ENCODE results near the gene PRRC1. TPM values are rescaled to one million over a fixed set of nuclear protein-coding genes. Genes with fewer than 3 reads are reported as not detected.

PRRC1 gene
- total RNA-seq, 1 donor, result 91.6 TPM

DNA sequence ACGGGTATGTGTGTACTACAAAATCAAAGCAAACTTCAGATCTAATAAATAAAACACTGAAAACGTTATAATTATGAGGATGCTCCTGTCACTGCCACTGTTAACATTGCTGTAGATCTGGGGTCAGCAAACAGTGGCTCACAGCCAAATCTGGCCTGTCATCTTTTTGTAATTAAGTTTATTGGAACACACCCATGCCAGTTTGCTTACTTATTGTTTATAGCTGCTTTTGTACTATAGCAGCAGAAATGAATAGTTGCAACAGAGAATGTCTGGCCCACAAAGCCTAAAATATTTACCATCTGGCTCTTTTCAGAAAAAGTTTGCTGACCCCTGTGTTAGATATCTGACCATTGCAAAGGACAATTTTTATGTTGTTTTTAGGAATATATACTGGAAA is 32.1 kb downstream of the PRRC1 start:
- H3K27me3 ChIP-seq (ENCODE audit: insufficient read depth, low read length), result no peaks in the 10 kb centered on the region
- no peak overlapping the region for H3K4me3 ChIP-seq (ENCODE audit: insufficient read depth, low read length)
- peaks cover 15% of the 10 kb centered on the region for H3K79me2 ChIP-seq (ENCODE audit: insufficient read depth, low read length)
- H3K4me2 ChIP-seq (ENCODE audit: insufficient read depth, low read length), result no peak overlapping the region
- H3K36me3 ChIP-seq (ENCODE audit: insufficient read depth, low read length), result peaks cover 55% of the 10 kb centered on the region
- DNase-seq (ENCODE audit: insufficient read length, low spot score, missing footprints), result no peak
- H3K4me1 ChIP-seq (ENCODE audit: insufficient read depth, low read length), result no peaks in the 10 kb centered on the region
- no peak overlapping the region for H2AFZ ChIP-seq (ENCODE audit: low read length)
- peaks cover 6% of the 10 kb centered on the region for H4K20me1 ChIP-seq (ENCODE audit: insufficient read depth, low read length)
- no peak overlapping the region for H3K27ac ChIP-seq (ENCODE audit: low read depth, low read length)
- TF ChIP-seq, protein P1, sequence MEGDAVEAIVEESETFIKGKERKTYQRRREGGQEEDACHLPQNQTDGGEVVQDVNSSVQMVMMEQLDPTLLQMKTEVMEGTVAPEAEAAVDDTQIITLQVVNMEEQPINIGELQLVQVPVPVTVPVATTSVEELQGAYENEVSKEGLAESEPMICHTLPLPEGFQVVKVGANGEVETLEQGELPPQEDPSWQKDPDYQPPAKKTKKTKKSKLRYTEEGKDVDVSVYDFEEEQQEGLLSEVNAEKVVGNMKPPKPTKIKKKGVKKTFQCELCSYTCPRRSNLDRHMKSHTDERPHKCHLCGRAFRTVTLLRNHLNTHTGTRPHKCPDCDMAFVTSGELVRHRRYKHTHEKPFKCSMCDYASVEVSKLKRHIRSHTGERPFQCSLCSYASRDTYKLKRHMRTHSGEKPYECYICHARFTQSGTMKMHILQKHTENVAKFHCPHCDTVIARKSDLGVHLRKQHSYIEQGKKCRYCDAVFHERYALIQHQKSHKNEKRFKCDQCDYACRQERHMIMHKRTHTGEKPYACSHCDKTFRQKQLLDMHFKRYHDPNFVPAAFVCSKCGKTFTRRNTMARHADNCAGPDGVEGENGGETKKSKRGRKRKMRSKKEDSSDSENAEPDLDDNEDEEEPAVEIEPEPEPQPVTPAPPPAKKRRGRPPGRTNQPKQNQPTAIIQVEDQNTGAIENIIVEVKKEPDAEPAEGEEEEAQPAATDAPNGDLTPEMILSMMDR (IDR thresholded peaks at IDR 0.05; ENCODE audit: extremely low read depth, low read depth, low read length), result no peak
- no peaks in the 10 kb centered on the region for H3K9me3 ChIP-seq (ENCODE audit: low read depth, low read length)

- H3K79me2 ChIP-seq (ENCODE audit: insufficient read depth, low read length), result peaks cover 12% of the 10 kb centered on the region
- no peaks in the 10 kb centered on the region for H3K27me3 ChIP-seq (ENCODE audit: insufficient read depth, low read length)
- H3K4me2 ChIP-seq (ENCODE audit: insufficient read depth, low read length), result no peak overlapping the region
- H2AFZ ChIP-seq (ENCODE audit: low read length), result no peak overlapping the region
- no peaks in the 10 kb centered on the region for H3K4me1 ChIP-seq (ENCODE audit: insufficient read depth, low read length)
- no peak overlapping the region for H3K4me3 ChIP-seq (ENCODE audit: insufficient read depth, low read length)
- peaks cover 59% of the 10 kb centered on the region for H3K36me3 ChIP-seq (ENCODE audit: insufficient read depth, low read length)
- H3K27ac ChIP-seq (ENCODE audit: low read depth, low read length), result no peak overlapping the region
- TF ChIP-seq, protein P1 (IDR thresholded peaks at IDR 0.05; ENCODE audit: extremely low read depth, low read depth, low read length), result no peak
- peaks cover 6% of the 10 kb centered on the region for H4K20me1 ChIP-seq (ENCODE audit: insufficient read depth, low read length)
- no peaks in the 10 kb centered on the region for H3K9me3 ChIP-seq (ENCODE audit: low read depth, low read length)
- no peak for DNase-seq (ENCODE audit: insufficient read length, low spot score, missing footprints)
These were observed 33.4 kb downstream of the PRRC1 start for GRCh38 chr5:127550652-127551409.

- Histone ChIP-seq H2AFZ (ENCODE audit: low read length) (no peak overlapping the region), H3K27ac (ENCODE audit: low read depth, low read length) (no peak overlapping the region), H3K36me3 (ENCODE audit: insufficient read depth, low read length) (peaks cover 59% of the 10 kb centered on the region), H3K4me3 (ENCODE audit: insufficient read depth, low read length) (no peak overlapping the region), H3K27me3 (ENCODE audit: insufficient read depth, low read length) (no peaks in the 10 kb centered on the region), H3K4me2 (ENCODE audit: insufficient read depth, low read length) (no peak overlapping the region), H3K4me1 (ENCODE audit: insufficient read depth, low read length) (no peaks in the 10 kb centered on the region), H3K79me2 (ENCODE audit: insufficient read depth, low read length) (peaks cover 5% of the 10 kb centered on the region), H4K20me1 (ENCODE audit: insufficient read depth, low read length) (peaks cover under 1% of the 10 kb centered on the region), H3K9me3 (ENCODE audit: low read depth, low read length) (no peaks in the 10 kb centered on the region)
- TF ChIP-seq, protein P1 (IDR thresholded peaks at IDR 0.05; ENCODE audit: extremely low read depth, low read depth, low read length), result no peak
- DNase-seq (ENCODE audit: insufficient read length, low spot score, missing footprints), result no peak
These were observed 34.1 kb downstream of the PRRC1 start for GRCh38 chr5:127551410-127552041.

DNA sequence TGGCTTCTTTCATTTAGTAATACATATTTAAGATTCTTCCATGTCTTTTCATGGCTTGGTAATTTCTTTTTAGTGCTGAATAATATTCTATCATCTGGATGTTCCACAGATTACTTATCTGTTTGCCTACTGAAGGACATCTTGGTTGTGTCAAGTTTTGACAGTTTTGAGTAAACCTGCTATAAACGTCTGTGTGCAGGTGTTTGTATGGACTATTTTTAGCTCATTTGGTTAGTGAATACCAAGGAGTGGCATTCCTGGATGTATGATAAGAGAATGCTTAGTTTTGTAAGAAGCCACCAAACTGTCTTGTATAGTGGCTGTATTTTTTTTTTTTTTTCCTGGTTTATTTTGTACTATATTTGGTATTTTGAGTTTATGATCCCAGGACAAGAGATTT is 38.4 kb downstream of the PRRC1 start:
- H4K20me1 ChIP-seq (ENCODE audit: insufficient read depth, low read length), result no peaks in the 10 kb centered on the region
- DNase-seq (ENCODE audit: insufficient read length, low spot score, missing footprints), result no peak

More for the DNA sequence above, 38.4 kb downstream of the PRRC1 start:
- H3K27ac ChIP-seq (ENCODE audit: low read depth, low read length), result no peak overlapping the region
- H2AFZ ChIP-seq (ENCODE audit: low read length), result no peak overlapping the region
- TF ChIP-seq, protein P1 (IDR thresholded peaks at IDR 0.05; ENCODE audit: extremely low read depth, low read depth, low read length), result no peak
- H3K4me2 ChIP-seq (ENCODE audit: insufficient read depth, low read length), result no peak overlapping the region
- no peaks in the 10 kb centered on the region for H3K9me3 ChIP-seq (ENCODE audit: low read depth, low read length)
- H3K79me2 ChIP-seq (ENCODE audit: insufficient read depth, low read length), result no peaks in the 10 kb centered on the region
- peaks cover 37% of the 10 kb centered on the region for H3K36me3 ChIP-seq (ENCODE audit: insufficient read depth, low read length)
- no peaks in the 10 kb centered on the region for H3K4me1 ChIP-seq (ENCODE audit: insufficient read depth, low read length)
- H3K4me3 ChIP-seq (ENCODE audit: insufficient read depth, low read length), result no peak overlapping the region
- H3K27me3 ChIP-seq (ENCODE audit: insufficient read depth, low read length), result no peaks in the 10 kb centered on the region
